ENCODE data around the gene TRAPPC8.
"Not testable (repeated sequence)": the region's sequence is repeated elsewhere in the genome, so short reads cannot be mapped to it uniquely, and the experiment has no call there.

TRAPPC8 gene

GRCh38 chr18:31946305-31947046 lies 3.5 kb upstream of the TRAPPC8 start:
- Mint-ChIP-seq H3K9me3 (no peaks in the 10 kb centered on the region), H3K36me3 (ENCODE audit: low read depth) (peaks cover 2% of the 10 kb centered on the region), H3K27me3 (ENCODE audit: low read depth, poor library complexity) (peaks cover 39% of the 10 kb centered on the region), H3K4me3 (no peak overlapping the region), H3K4me1 (peaks cover 26% of the 10 kb centered on the region), H3K27ac (no peak overlapping the region)
- no peak for DNase-seq
- no peak for TF ChIP-seq CTCF (IDR thresholded peaks at IDR 0.05)

- Mint-ChIP-seq H3K4me1 (peaks cover 42% of the 10 kb centered on the region), H3K36me3 (ENCODE audit: low read depth) (peaks cover 13% of the 10 kb centered on the region), H3K4me3 (peak overlapping the region; percentile 100), H3K27me3 (ENCODE audit: low read depth, poor library complexity) (peaks cover 39% of the 10 kb centered on the region), H3K27ac (no peak overlapping the region), H3K9me3 (no peaks in the 10 kb centered on the region)
- no peak for TF ChIP-seq CTCF (IDR thresholded peaks at IDR 0.05)
- DNase-seq: no peak
These were observed 1.2 kb upstream of the TRAPPC8 start for GRCh38 chr18:31943878-31944816.

GRCh38 chr18:31942291-31942998 lies 483 bp downstream of the TRAPPC8 start:
- Mint-ChIP-seq H3K4me3 (peak overlapping the region; percentile 100), H3K27ac (peak overlapping the region; percentile 100), H3K9me3 (no peaks in the 10 kb centered on the region), H3K27me3 (ENCODE audit: low read depth, poor library complexity) (peaks cover 43% of the 10 kb centered on the region), H3K4me1 (peaks cover 47% of the 10 kb centered on the region), H3K36me3 (ENCODE audit: low read depth) (peaks cover 23% of the 10 kb centered on the region)
- TF ChIP-seq CTCF (IDR thresholded peaks at IDR 0.05): no peak
- DNase-seq: no peak

GRCh38 chr18:31941010-31941809 lies 1.7 kb downstream of the TRAPPC8 start:
- Mint-ChIP-seq H3K27me3 (ENCODE audit: low read depth, poor library complexity) (peaks cover 33% of the 10 kb centered on the region), H3K27ac (no peak overlapping the region), H3K9me3 (no peaks in the 10 kb centered on the region), H3K4me3 (peak overlapping the region; percentile 100), H3K4me1 (peaks cover 47% of the 10 kb centered on the region), H3K36me3 (ENCODE audit: low read depth) (peaks cover 32% of the 10 kb centered on the region)
- TF ChIP-seq CTCF (IDR thresholded peaks at IDR 0.05): no peak
- DNase-seq: no peak

GRCh38 chr18:31934773-31935172 lies 8.2 kb downstream of the TRAPPC8 start:
- DNase-seq: not testable (repeated sequence)

More at GRCh38 chr18:31934773-31935172, 8.2 kb downstream of the TRAPPC8 start:
- H3K9me3 Mint-ChIP-seq; H3K4me3 Mint-ChIP-seq; H3K27me3 Mint-ChIP-seq (ENCODE audit: low read depth, poor library complexity); H3K27ac Mint-ChIP-seq: not testable (repeated sequence)
- Mint-ChIP-seq H3K36me3 (ENCODE audit: low read depth) (peaks cover 47% of the 10 kb centered on the region), H3K4me1 (peaks cover 12% of the 10 kb centered on the region)
